Stimulated activated CD8-positive, alpha-beta memory T cell treated with anti-CD3 and anti-CD28 coated beads, Interleukin-12 subunit alpha, Interleukin-12 subunit beta, amount 100 ng/mL, for 24 hours (primary cell): ENCODE results near the gene CENPP.

Experiments used
- DNase-seq: peaks from one replicate; pipeline ENCODE4 v3.0.0-alpha.2; 2020; ENCODE audit errors: extremely low read depth

CENPP gene

GRCh38 chr9:92656537-92656925, 330.8 kb downstream of the CENPP start:
- DNase-seq, result no peak

- no peak for DNase-seq
Measured at GRCh38 chr9:92657296-92658094, 331.7 kb downstream of the CENPP start.

GRCh38 chr9:92658176-92658575, 332.4 kb downstream of the CENPP start:
- no peak for DNase-seq

- no peak for DNase-seq
Measured at GRCh38 chr9:92658611-92659010, 332.9 kb downstream of the CENPP start.

- no peak for DNase-seq
Measured at GRCh38 chr9:92659601-92660000, 333.8 kb downstream of the CENPP start.

- DNase-seq, result no peak
Measured at GRCh38 chr9:92660266-92660665, 334.5 kb downstream of the CENPP start.

- DNase-seq, result no peak
Measured at GRCh38 chr9:92661127-92661526, 335.4 kb downstream of the CENPP start.

- DNase-seq, result no peak
Measured at GRCh38 chr9:92661743-92662142, 336.0 kb downstream of the CENPP start.

- DNase-seq, result no peak
Measured at GRCh38 chr9:92663126-92663525, 337.4 kb downstream of the CENPP start.

- DNase-seq, result no peak
Measured at GRCh38 chr9:92663951-92664350, 338.2 kb downstream of the CENPP start.

GRCh38 chr9:92664394-92665152, 338.8 kb downstream of the CENPP start:
- no peak for DNase-seq

- DNase-seq, result no peak
Measured at GRCh38 chr9:92665836-92666235, 340.1 kb downstream of the CENPP start.

- no peak for DNase-seq
Measured at GRCh38 chr9:92666236-92666635, 340.5 kb downstream of the CENPP start.

- DNase-seq, result no peak
Measured at GRCh38 chr9:92666912-92667532, 341.3 kb downstream of the CENPP start.

GRCh38 chr9:92668746-92669526, 343.2 kb downstream of the CENPP start:
- DNase-seq, result peak; percentile 5

GRCh38 chr9:92669527-92669889, 343.8 kb downstream of the CENPP start:
- DNase-seq, result no peak
